HL-60 (cell line): Measurements from ENCODE around the gene DNAH5.

Experiments used
- POLR2AphosphoS5 ChIP-seq: IDR thresholded peaks from 2 replicates; pipeline ENCODE4 v1.6.1; 2012; ENCODE audit warnings: low read depth
- TF ChIP-seq, protein P1 (sequence below): IDR thresholded peaks from one replicate; pipeline ENCODE4 v1.5.1; 2011; ENCODE audit warnings: low read length, control low read depth, inconsistent platforms; ENCODE audit not compliant: insufficient read depth

DNA sequence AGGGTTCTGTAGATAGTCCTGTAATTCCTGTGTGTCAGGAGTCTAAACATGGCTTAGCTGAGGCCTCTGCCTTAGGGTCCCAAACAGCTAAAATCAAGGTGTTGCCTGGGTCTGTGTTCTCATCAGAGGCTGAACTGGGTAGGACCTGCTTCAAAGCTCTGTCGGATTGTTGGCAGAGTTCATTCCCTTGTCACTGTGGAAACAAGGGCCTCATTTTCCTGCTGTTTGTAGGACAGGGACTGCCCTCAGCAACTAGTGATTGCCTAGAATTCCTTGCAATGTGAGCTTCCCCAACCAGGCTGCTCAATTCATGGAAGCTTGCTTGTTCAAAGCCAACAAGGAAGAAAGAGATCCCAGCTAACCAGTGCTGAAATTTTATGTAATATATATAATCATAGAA lies 283.2 kb downstream of the DNAH5 start:
- no peak for TF ChIP-seq POLR2AphosphoS5
- TF ChIP-seq, protein P1, sequence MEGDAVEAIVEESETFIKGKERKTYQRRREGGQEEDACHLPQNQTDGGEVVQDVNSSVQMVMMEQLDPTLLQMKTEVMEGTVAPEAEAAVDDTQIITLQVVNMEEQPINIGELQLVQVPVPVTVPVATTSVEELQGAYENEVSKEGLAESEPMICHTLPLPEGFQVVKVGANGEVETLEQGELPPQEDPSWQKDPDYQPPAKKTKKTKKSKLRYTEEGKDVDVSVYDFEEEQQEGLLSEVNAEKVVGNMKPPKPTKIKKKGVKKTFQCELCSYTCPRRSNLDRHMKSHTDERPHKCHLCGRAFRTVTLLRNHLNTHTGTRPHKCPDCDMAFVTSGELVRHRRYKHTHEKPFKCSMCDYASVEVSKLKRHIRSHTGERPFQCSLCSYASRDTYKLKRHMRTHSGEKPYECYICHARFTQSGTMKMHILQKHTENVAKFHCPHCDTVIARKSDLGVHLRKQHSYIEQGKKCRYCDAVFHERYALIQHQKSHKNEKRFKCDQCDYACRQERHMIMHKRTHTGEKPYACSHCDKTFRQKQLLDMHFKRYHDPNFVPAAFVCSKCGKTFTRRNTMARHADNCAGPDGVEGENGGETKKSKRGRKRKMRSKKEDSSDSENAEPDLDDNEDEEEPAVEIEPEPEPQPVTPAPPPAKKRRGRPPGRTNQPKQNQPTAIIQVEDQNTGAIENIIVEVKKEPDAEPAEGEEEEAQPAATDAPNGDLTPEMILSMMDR, result no peak
